ENCODE data around the gene HEMGN.

- TF ChIP-seq POLR2AphosphoS5 (IDR thresholded peaks at IDR 0.05; ENCODE audit: low read depth): no peak
- TF ChIP-seq, protein P1, sequence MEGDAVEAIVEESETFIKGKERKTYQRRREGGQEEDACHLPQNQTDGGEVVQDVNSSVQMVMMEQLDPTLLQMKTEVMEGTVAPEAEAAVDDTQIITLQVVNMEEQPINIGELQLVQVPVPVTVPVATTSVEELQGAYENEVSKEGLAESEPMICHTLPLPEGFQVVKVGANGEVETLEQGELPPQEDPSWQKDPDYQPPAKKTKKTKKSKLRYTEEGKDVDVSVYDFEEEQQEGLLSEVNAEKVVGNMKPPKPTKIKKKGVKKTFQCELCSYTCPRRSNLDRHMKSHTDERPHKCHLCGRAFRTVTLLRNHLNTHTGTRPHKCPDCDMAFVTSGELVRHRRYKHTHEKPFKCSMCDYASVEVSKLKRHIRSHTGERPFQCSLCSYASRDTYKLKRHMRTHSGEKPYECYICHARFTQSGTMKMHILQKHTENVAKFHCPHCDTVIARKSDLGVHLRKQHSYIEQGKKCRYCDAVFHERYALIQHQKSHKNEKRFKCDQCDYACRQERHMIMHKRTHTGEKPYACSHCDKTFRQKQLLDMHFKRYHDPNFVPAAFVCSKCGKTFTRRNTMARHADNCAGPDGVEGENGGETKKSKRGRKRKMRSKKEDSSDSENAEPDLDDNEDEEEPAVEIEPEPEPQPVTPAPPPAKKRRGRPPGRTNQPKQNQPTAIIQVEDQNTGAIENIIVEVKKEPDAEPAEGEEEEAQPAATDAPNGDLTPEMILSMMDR (IDR thresholded peaks at IDR 0.05; ENCODE audit: insufficient read depth, low read length): no peak
Measured at GRCh38 chr9:97970165-97970564, 32.2 kb upstream of the HEMGN start.
